HG03159 (cell line): ENCODE measurements around the gene PLEKHF1.
A peak's percentile ranks its signal among the peaks of the same experiment; 100 is the strongest.
"Not testable (repeated sequence)": the region's sequence is repeated elsewhere in the genome, so short reads cannot be mapped to it uniquely, and the experiment has no call there.

ENCODE experiments used
- ATAC-seq: cut with Tn5 transposase; IDR thresholded peaks from one replicate; pipeline ENCODE4 v1.9.1; 2021; ENCODE audit warnings: mild to moderate bottlenecking, moderate library complexity; ENCODE audit not compliant: unreplicated experiment

The PLEKHF1 gene

GRCh38 chr19:29663861-29664752 is 1.2 kb upstream of the PLEKHF1 start:
- no peak for ATAC-seq

DNA sequence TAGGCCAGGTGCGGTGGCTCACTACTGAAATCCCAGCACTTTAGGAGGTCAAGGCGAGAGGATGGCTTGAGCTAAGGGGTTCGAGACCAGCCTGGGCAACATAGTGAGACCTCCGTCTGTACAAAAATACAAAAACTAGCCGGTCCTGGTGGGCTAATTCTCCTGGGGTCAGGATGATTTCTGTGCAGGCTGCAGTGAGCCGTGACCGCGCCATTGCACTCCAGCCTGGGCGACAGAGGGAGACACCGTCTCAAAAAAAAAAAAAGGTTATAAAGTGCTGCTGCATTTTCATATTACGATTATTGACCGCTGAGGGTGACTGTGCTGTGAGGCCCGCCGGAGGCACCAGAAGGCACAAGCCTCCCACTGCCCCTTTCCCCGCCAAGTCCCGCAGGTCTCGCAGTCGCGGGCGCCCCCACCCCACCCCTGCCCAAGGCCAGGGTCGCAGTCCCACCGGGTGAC is 477 bp upstream of the PLEKHF1 start:
- peak; percentile 34 for ATAC-seq

DNA sequence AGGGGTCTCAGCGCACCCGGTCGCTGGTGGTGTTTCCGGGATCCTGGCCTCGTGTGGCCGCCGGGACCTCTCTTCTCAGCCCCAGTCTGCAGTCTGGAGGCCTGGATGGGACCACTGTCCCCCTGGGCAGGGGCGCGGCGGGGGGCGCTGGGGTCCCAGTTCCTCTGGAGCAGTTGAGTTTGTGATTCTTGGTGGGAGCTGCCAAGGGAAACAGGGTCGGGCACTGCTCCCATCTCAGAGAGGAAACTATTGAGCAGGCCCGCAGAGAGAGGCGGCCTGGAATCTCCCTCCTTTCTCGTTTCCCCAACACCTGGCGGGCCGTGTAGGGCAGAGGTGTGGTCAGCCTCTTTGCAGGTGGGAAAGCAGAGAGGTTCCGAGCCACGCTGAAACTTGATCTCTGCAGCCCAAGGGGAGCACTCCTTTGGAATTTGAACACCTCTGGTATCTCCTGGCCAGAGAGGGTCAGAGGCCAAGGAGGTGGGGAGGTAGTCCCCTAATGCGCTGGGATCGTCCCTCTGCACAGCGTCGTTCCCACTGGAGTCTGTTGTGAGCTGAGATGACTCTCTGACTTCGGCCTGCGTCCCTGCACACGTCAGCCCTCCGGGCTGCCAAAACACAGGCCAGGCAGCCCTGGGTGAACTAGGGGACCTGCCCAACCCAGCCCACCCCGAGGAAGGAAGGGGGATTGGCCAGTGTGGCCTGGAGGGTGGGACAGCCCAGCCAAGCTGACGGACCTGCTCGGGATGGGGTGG is 741 bp downstream of the PLEKHF1 start:
- peak; percentile 18 for ATAC-seq

DNA sequence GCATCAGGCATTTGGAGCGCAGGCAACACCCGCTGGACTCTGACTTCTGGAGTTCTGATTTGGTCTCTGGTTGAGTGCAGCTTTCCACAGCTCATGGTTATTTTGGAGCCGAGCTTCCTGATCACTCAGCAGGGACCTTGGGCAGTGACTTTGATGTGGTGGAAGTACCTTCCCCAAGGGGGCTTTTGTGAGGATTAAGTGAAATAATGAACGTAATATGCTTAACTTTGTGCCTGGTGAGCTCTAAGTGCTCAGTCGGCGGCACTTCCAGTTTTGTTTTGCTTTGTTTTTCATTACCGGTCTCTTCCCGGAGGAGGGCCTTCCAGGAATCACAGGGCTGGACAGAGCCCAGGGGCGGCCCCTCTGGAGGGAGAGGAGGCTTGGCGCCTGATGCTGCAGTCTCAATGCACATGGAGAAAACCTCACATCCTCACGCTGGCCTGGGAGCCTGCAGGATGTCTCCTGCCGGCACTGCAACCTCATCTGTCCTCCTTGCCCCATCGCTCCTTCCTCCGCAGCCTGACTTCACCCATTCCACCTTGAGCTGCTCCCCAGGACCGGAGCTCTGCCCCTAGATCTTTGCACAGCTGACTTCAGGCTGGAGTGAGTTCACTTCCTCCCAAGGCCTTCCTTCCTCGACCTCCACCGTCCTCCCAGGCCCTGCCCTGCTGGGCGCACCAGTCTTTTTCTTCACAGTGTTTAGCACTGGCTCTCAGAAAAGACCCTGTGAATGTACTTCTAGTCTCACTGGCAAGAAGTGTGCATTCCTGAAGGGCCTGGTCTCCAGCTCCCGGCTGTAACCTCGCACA is 1.5 kb downstream of the PLEKHF1 start:
- no peak for ATAC-seq

DNA sequence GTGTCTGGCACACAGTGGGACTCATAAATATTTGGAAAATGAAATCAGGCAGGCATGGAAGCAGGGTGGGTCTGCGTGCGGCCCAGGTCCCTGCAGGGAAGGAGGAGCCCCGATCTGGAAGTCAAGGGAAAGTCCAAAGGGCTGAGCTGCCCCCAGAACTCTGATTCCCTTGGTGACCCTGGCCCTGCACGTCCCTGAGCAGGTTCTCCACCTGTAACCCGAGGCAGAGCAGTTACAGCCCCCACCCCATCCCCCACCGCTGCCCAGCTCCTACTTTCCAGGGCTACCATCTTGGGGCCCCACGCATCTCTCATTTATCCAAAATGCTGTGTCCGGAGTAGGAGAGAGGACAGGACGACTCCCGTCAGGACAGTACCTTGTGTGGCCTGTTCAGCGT is 2.1 kb downstream of the PLEKHF1 start:
- ATAC-seq = no peak

DNA sequence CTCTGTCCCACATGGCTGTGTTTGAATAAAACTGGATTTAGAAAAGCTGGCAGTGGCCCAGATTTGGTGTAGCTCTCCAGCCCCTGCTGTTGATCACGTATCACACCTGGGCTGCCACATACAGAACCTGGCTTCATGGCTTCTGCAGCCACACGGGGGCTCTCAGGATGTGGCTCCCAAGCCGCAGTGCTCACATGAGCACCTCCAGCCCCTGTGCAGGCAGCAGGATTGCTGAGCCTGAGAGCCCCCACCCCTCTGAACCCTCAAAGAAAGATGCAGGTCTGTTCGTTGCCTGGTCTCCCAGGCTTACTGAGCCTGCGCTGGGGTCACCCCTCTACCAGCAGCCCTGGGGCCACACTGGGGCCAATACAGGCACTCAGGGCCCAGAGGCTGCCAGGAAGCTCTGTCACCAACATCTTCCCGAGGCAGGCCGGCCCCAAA is 2.7 kb downstream of the PLEKHF1 start:
- no peak for ATAC-seq

- no peak for ATAC-seq
Observed at GRCh38 chr19:29668746-29669609, 3.7 kb downstream of the PLEKHF1 start.

DNA sequence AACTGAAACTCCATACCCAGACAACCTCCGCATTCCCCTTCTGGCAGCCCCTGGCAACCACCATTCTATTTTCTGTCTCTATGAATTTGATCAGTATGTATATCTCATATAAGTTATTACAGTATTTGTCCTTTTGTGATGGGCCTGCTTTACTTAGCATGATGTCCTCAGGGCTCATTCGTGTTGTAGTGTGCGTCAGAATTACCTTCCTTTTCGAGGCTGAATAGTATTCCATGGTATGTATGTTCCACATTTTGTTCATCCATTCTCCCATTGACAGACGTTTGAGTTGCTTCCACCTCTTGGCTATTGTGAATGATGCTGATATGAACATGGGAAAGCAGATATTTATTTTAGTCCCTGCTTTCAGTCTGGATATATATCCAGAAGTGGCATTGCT is 5.0 kb downstream of the PLEKHF1 start:
- ATAC-seq = no peak

- ATAC-seq = not testable (repeated sequence)
Observed at GRCh38 chr19:29671026-29671392, 5.7 kb downstream of the PLEKHF1 start.

DNA sequence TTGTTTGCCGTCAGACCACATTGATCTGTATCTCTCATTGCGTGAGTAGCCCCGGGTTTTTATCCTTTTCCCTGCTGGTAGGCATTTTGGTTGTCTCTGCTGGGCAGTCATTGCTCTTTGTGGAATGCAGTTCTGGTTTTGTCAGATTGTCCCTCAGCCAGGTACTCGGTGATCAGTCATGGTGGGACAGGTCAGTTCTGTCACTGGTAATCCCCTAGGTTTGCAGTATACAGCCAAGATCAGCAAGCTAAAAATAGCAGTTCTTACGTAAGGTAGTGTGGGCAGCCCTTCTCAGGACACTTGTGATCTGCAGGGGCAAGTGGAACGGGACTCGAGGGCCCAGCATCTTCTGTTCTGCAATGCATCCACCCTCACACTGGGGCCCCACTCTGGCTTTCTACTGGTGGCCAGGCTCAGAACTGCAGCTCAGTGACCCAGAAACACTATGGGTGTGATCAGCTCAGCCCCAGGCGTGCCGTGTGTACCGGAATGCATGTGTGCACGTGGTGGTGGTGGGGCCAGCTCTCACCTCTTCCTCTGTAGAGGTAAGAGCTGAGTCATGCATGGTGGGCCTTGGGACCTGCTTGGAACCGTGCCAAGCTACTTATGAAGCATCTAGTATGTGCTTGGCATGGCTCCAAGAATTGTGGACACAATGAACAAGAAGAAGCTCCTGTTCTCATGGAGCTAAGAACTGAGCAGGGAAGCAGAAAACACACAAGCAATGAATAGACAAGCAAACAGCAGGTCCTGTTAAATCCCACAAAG is 6.3 kb downstream of the PLEKHF1 start:
- ATAC-seq = peak; percentile 79

GRCh38 chr19:29672319-29672932 is 7.2 kb downstream of the PLEKHF1 start:
- ATAC-seq = no peak

DNA sequence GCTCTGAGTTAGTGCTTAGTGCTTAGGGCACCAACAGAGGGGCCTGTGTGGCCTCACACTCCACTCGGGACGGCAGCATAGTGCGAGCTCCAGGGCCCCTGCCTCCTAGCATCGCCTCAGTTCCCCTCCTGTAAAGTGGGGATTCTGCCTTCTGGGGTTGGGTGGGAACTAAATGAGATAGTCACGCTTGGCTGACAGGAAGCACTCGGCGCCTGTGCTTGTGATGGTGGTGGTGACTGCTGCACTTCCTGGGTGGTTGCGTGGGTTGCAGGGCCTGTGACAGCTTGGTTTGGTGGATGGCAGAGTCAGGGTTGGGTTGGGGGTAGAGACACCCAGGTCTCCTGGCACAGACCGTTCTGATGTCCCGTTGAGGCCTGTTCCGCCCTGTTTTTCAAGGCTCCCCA is 7.7 kb downstream of the PLEKHF1 start:
- no peak for ATAC-seq

GRCh38 chr19:29673451-29674371 is 8.4 kb downstream of the PLEKHF1 start:
- ATAC-seq = no peak

GRCh38 chr19:29674374-29675119 is 9.3 kb downstream of the PLEKHF1 start:
- ATAC-seq = no peak

DNA sequence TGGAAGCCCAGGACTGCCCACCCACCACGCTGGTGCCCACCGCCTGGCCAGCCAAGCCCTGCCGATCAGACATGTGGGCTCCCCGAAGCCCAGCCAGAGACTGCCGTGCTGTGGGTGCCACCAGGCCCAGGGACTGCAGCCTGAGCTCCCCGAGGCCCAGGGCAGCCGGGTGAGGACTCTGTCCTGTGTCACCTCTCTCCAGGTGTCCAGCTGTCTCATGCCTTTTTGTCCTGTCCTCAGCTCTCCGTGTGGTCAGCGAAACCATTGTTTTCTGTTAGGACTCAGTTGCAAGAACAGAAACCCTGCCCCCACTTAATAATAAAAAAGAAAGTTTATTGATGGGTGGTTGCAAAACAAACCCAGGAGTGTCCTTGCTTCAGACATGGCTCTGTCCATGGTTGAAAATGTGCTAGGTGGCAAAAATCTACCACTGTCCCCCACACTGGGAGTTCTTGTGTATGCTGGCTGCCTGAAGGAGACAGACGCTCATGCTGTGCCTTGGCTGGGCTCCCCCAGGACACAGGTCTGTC is 9.9 kb downstream of the PLEKHF1 start:
- no peak for ATAC-seq

DNA sequence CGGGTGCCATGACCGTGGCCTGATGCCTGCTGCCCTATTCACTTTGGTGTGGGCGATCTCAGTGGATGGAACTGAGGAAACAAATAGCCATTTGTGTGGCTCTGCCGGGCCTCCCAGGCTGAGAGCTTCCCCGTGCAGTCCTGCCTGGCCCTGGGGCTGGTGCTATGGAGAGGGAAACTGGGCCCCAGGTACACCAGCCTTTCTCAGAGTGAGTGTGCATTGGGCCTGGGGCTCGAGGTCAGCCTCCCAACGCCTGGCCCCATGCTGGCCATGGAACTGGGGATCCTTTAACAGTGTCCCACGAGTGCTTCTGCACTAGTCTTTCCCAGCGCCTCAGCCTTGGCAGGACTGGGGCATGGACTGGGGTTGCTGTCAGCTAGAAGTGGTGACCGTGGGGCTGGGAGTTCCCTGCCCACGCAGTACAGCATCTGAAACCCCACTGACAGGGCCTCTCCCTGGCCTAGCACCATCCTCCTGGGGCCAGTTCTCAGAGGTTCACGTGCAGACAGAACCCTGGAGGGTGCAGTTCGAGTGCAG is 10.5 kb downstream of the PLEKHF1 start:
- no peak for ATAC-seq

GRCh38 chr19:29676586-29676985 is 11.3 kb downstream of the PLEKHF1 start:
- ATAC-seq = no peak
